SK-N-SH (cell line): ENCODE data around the gene CD5L. TPM values are rescaled to one million over a fixed set of nuclear protein-coding genes. Genes with fewer than 3 reads are reported as not detected.

Experiments used
- CTCF ChIA-PET: fragments of 300-600, 350-600 bp; formaldehyde crosslinking; extraction: SDS; loops from one replicate; lab custom pipeline; 2021; lab: Yijun Ruan, JAX
- POLR2A ChIA-PET: fragments of 350-600 bp; sonication (Branson Sonifier 250); formaldehyde crosslinking; extraction: SDS; loops from one replicate; lab custom pipeline; 2020; ENCODE audit warnings: antibody characterized with exemption, inconsistent platforms; lab: Yijun Ruan, JAX
- DNase-seq: peaks from one replicate; pipeline ENCODE4 v3.0.0; 2012
- H2AFZ ChIP-seq: fragments of 200-600 bp; sonication (generic); 2 replicates; pipeline ENCODE4 v1.8.1; 2016; ENCODE audit warnings: antibody characterized with exemption, mild to moderate bottlenecking, low read depth
- H3F3A ChIP-seq: fragments of 200-600 bp; sonication (generic); replicated peaks from 2 replicates; pipeline ENCODE3; 2016; ENCODE audit warnings: antibody characterized with exemption, mild to moderate bottlenecking; ENCODE audit not compliant: insufficient read depth
- H3K27ac ChIP-seq, 2 experiments: fragments of 200-500 bp in 1 of 2; fragments of 200-600 bp in 1 of 2; sonication (Bioruptor generic) in 1 of 2; sonication (generic), shearing (Covaris generic) in 1 of 2; 2 replicates each; pipeline versions ENCODE4 v1.5.1 to v1.6.1; 2014 to 2016; ENCODE audit warnings: low read depth in 2 of 2, inconsistent platforms in 1 of 2, low read length in 1 of 2, mild to moderate bottlenecking in 1 of 2, mixed read lengths in 1 of 2
- H3K27me3 ChIP-seq: fragments of 200-600 bp; sonication (generic), shearing (Covaris generic); 2 replicates; pipeline ENCODE4 v1.6.1; 2016; ENCODE audit warnings: mixed run types; ENCODE audit not compliant: insufficient read depth
- H3K36me3 ChIP-seq, 2 experiments: fragments of 200-500 bp in 1 of 2; fragments of 200-600 bp in 1 of 2; sonication (Bioruptor generic) in 1 of 2; sonication (generic) in 1 of 2; replicated peaks in 1 of 2; 2 replicates each; pipeline versions ENCODE3 to v1.5.1; 2014 to 2016; ENCODE audit warnings: low read length in 1 of 2, mild to moderate bottlenecking in 1 of 2; ENCODE audit not compliant: insufficient read depth in 2 of 2, control insufficient read depth in 1 of 2
- H3K4me1 ChIP-seq, 2 experiments: fragments of 200-500 bp in 1 of 2; fragments of 200-600 bp in 1 of 2; sonication (Bioruptor generic) in 1 of 2; sonication (generic), shearing (Covaris generic) in 1 of 2; 2 replicates each; pipeline versions ENCODE4 v1.5.1 to v1.6.1; 2014 to 2016; ENCODE audit warnings: low read depth in 1 of 2, low read length in 1 of 2, mixed run types in 1 of 2; ENCODE audit not compliant: insufficient read depth in 2 of 2, control insufficient read depth in 1 of 2
- H3K4me2 ChIP-seq: fragments of 200-600 bp; sonication (generic), shearing (Covaris generic); 2 replicates; pipeline ENCODE4 v1.6.1; 2017; ENCODE audit warnings: mixed run types
- H3K4me3 ChIP-seq, 2 experiments: fragments of 200-500 bp in 1 of 2; fragments of 200-600 bp in 1 of 2; sonication (Bioruptor generic) in 1 of 2; sonication (generic), shearing (Covaris generic) in 1 of 2; 2 replicates each; pipeline versions ENCODE4 v1.5.1 to v1.8.1; 2014 to 2016; ENCODE audit warnings: low read depth in 2 of 2, inconsistent platforms in 1 of 2, low read length in 1 of 2, mild to moderate bottlenecking in 1 of 2, mixed read lengths in 1 of 2, moderate library complexity in 1 of 2
- H3K79me2 ChIP-seq: fragments of 200-600 bp; sonication (generic); 2 replicates; pipeline ENCODE4 v1.8.1; 2017; ENCODE audit warnings: mild to moderate bottlenecking; ENCODE audit not compliant: insufficient read depth
- H3K9ac ChIP-seq: fragments of 200-600 bp; sonication (generic); 2 replicates; pipeline ENCODE4 v1.6.1; 2017; ENCODE audit warnings: mixed run types
- H3K9me2 ChIP-seq: fragments of 200-600 bp; sonication (generic); 2 replicates; pipeline ENCODE4 v1.6.1; 2017; ENCODE audit warnings: mixed run types
- H3K9me3 ChIP-seq: fragments of 200-600 bp; sonication (generic); 2 replicates; pipeline ENCODE4 v1.6.1; 2017; ENCODE audit warnings: mixed run types, mild to moderate bottlenecking, moderate library complexity
- H4K20me1 ChIP-seq: fragments of 200-600 bp; sonication (generic); 2 replicates; pipeline ENCODE4 v1.6.1; 2017; ENCODE audit warnings: mild to moderate bottlenecking, mixed run types; ENCODE audit not compliant: insufficient read depth
- CHD2 ChIP-seq: fragments of 150-350 bp; IDR thresholded peaks from 2 replicates; pipeline ENCODE4 v1.6.1; 2018; ENCODE audit warnings: low read length; ENCODE audit not compliant: partially characterized antibody
- ELF1 ChIP-seq: IDR thresholded peaks from 2 replicates; pipeline ENCODE4 v1.4.0; 2012
- EP300 ChIP-seq, 2 experiments: IDR thresholded peaks; 2 replicates each; pipeline versions ENCODE4 v1.4.0 to v1.6.1; 2012; ENCODE audit warnings: borderline replicate concordance in 1 of 2, low read depth in 1 of 2, low read length in 1 of 2
- FOSL2 ChIP-seq: IDR thresholded peaks from 2 replicates; pipeline ENCODE4 v1.4.0; 2012; ENCODE audit warnings: low read depth, mild to moderate bottlenecking, moderate library complexity, borderline replicate concordance
- FOXJ3 ChIP-seq: sonication (generic); formaldehyde crosslinking; IDR thresholded peaks from 2 replicates; pipeline ENCODE4 v1.5.1; 2020; ENCODE audit warnings: mild to moderate bottlenecking, missing genetic modification reagents
- FOXM1 ChIP-seq: IDR thresholded peaks from 2 replicates; pipeline ENCODE4 v1.4.0; 2012; ENCODE audit warnings: low read depth, mild to moderate bottlenecking
- GABPA ChIP-seq: IDR thresholded peaks from 2 replicates; pipeline ENCODE4 v1.4.0; 2012; ENCODE audit warnings: low read depth, mild to moderate bottlenecking
- GATA2 ChIP-seq: sonication (generic); formaldehyde crosslinking; IDR thresholded peaks from 2 replicates; pipeline ENCODE4 v1.5.0; 2020; ENCODE audit warnings: mild to moderate bottlenecking, missing genetic modification reagents
- JUND ChIP-seq: IDR thresholded peaks from 2 replicates; pipeline ENCODE4 v1.4.0; 2012
- MXI1 ChIP-seq: IDR thresholded peaks from 2 replicates; pipeline ENCODE4 v1.6.1; 2012; ENCODE audit warnings: mild to moderate bottlenecking, low read depth, low read length, improper control_type of control experiment
- NFIC ChIP-seq: IDR thresholded peaks from 2 replicates; pipeline ENCODE4 v1.4.0; 2012; ENCODE audit warnings: borderline replicate concordance
- RAD21 ChIP-seq: IDR thresholded peaks from 2 replicates; pipeline ENCODE4 v1.6.1; 2012; ENCODE audit warnings: mild to moderate bottlenecking, low read length
- REST ChIP-seq: IDR thresholded peaks from 2 replicates; pipeline ENCODE4 v1.6.1; 2012; ENCODE audit warnings: mild to moderate bottlenecking, low read depth, low read length, moderate library complexity
- RFX5 ChIP-seq: IDR thresholded peaks from 2 replicates; pipeline ENCODE4 v1.6.1; 2012; ENCODE audit warnings: mild to moderate bottlenecking, improper control_type of control experiment, low read length
- TAF1 ChIP-seq: IDR thresholded peaks from 2 replicates; pipeline ENCODE4 v1.6.1; 2012; ENCODE audit warnings: low read depth, mild to moderate bottlenecking, low read length, moderate library complexity, borderline replicate concordance
- TEAD4 ChIP-seq: IDR thresholded peaks from 2 replicates; pipeline ENCODE4 v1.4.0; 2012; ENCODE audit warnings: mild to moderate bottlenecking, borderline replicate concordance; ENCODE audit not compliant: insufficient read depth
- WGBS: methylation state at CpG from one replicate; pipeline ENCODE4 v1.1.6; 2017; ENCODE audit warnings: low lambda C conversion rate; 5-methylcytosine and 5-hydroxymethylcytosine counted together
- polyA plus RNA-seq, 3 experiments: library from polyadenylated mRNA; depleted of rRNA; stranded (reverse); fragments of >200 nt; gene quantifications; 2 replicates each; pipeline ENCODE4 v1.2.3, GENCODE V29; 2012
- TF ChIP-seq, protein P1 (sequence below): IDR thresholded peaks from 2 replicates; pipeline ENCODE4 v1.4.0; 2012; ENCODE audit warnings: low read depth, borderline replicate concordance
- TF ChIP-seq, protein P2 (sequence below): IDR thresholded peaks from 2 replicates; pipeline ENCODE4 v1.4.0; 2012; ENCODE audit warnings: low read depth, borderline replicate concordance
- TF ChIP-seq, protein P3 (sequence below): IDR thresholded peaks from 2 replicates; pipeline ENCODE4 v1.4.0; 2012; ENCODE audit warnings: low read depth

Gene CD5L
- polyA plus RNA-seq, 1 of the 3 experiments (the other 2 are of a cell fraction): not detected

- Histone ChIP-seq H2AFZ (no peak overlapping the region), H3K27ac (no peak overlapping the region), H3F3A (no peaks in the 10 kb centered on the region), H3K4me2 (no peak overlapping the region), H3K4me1 (no peaks in the 10 kb centered on the region), H3K79me2 (no peaks in the 10 kb centered on the region), H4K20me1 (no peaks in the 10 kb centered on the region), H3K9me3 (no peaks in the 10 kb centered on the region), H3K27me3 (no peaks in the 10 kb centered on the region), H3K9ac (no peak overlapping the region), H3K9me2 (no peaks in the 10 kb centered on the region), H3K36me3 (no peaks in the 10 kb centered on the region), H3K4me3 (no peak overlapping the region)
- 4% methylated on average over 2 of the region's 2 CpGs for WGBS
- DNase-seq: no peak
- POLR2A ChIA-PET: no interaction called here
- TF ChIP-seq, protein P1, sequence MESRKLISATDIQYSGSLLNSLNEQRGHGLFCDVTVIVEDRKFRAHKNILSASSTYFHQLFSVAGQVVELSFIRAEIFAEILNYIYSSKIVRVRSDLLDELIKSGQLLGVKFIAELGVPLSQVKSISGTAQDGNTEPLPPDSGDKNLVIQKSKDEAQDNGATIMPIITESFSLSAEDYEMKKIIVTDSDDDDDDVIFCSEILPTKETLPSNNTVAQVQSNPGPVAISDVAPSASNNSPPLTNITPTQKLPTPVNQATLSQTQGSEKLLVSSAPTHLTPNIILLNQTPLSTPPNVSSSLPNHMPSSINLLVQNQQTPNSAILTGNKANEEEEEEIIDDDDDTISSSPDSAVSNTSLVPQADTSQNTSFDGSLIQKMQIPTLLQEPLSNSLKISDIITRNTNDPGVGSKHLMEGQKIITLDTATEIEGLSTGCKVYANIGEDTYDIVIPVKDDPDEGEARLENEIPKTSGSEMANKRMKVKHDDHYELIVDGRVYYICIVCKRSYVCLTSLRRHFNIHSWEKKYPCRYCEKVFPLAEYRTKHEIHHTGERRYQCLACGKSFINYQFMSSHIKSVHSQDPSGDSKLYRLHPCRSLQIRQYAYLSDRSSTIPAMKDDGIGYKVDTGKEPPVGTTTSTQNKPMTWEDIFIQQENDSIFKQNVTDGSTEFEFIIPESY: no peak
- TF ChIP-seq RFX5 (no peak), GABPA (no peak), FOSL2 (no peak), RAD21 (no peak), MXI1 (no peak), TEAD4 (no peak), EP300 (IDR thresholded peaks at IDR 0.05; ENCODE audit: borderline replicate concordance in 1 of 2, low read depth in 1 of 2, low read length in 1 of 2) (no peak), NFIC (no peak), TAF1 (no peak)
- TF ChIP-seq, protein P2, sequence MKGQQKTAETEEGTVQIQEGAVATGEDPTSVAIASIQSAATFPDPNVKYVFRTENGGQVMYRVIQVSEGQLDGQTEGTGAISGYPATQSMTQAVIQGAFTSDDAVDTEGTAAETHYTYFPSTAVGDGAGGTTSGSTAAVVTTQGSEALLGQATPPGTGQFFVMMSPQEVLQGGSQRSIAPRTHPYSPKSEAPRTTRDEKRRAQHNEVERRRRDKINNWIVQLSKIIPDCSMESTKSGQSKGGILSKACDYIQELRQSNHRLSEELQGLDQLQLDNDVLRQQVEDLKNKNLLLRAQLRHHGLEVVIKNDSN: no peak
- CTCF ChIA-PET: no interaction called here
Observed at GRCh38 chr1:157849229-157849875, 7.7 kb upstream of the CD5L start.

DNA sequence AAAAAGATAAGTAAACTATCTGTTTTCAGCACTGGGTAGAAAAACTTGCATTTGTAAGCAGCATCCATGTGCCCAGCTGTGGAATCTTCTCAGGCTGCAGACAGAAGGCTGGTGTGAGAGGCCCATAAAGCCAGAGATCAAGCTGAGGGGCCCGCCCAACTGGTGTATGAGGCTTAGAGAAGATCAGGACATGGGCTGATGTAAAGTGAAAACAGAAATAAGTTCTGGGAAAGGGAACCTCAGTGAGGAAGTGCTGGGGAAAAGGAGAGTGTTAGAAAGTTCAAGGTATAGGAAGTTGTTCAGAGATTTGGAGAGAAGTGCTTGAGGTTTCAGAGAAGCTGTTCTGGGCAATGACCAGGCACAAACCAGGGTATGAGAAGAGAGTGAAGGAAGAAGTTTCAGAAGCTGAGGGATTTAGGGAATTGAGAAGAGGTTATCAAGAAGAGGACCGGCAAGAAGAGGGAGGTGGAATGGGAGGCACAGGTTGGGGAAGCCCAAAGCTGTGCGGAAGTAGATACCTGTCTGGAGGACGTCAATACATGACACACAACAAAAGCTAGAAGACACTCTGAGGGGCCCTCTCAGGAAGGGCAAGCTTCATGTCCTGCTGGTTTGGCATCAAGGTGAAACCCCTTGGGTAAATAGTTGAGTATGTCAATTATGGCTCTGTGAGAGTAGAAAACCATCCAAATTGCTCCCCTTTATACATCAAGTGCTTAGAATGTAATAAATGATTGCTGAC is 2.7 kb upstream of the CD5L start:
- H3F3A ChIP-seq: no peaks in the 10 kb centered on the region
- ChIA-PET POLR2A (no interaction called here), CTCF (no interaction called here)
- no peak overlapping the region for H3K27ac ChIP-seq
- DNase-seq: no peak
- no peak overlapping the region for H3K4me2 ChIP-seq
- WGBS: 3% methylated on average over 4 of the region's 4 CpGs
- H3K9ac ChIP-seq: no peak overlapping the region
- no peaks in the 10 kb centered on the region for H4K20me1 ChIP-seq
- no peaks in the 10 kb centered on the region for H3K36me3 ChIP-seq
- no peak overlapping the region for H3K4me3 ChIP-seq
- H3K27me3 ChIP-seq: no peaks in the 10 kb centered on the region
- H3K9me2 ChIP-seq: no peaks in the 10 kb centered on the region
- H2AFZ ChIP-seq: no peak overlapping the region
- no peaks in the 10 kb centered on the region for H3K79me2 ChIP-seq
- no peaks in the 10 kb centered on the region for H3K9me3 ChIP-seq
- no peaks in the 10 kb centered on the region for H3K4me1 ChIP-seq
- TF ChIP-seq NFIC (no peak), CHD2 (no peak), RAD21 (no peak), JUND (no peak), GATA2 (no peak), REST (no peak), FOXJ3 (CRISPR knock-in tag) (no peak), FOXM1 (no peak), RFX5 (no peak), ELF1 (no peak)
- TF ChIP-seq, protein P2: no peak
- TF ChIP-seq, protein P3, sequence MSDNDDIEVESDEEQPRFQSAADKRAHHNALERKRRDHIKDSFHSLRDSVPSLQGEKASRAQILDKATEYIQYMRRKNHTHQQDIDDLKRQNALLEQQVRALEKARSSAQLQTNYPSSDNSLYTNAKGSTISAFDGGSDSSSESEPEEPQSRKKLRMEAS: no peak
